Measurements from ENCODE around the gene GALNT4.
A peak's percentile ranks its signal among the peaks of the same experiment; 100 is the strongest.

GALNT4 gene

DNA sequence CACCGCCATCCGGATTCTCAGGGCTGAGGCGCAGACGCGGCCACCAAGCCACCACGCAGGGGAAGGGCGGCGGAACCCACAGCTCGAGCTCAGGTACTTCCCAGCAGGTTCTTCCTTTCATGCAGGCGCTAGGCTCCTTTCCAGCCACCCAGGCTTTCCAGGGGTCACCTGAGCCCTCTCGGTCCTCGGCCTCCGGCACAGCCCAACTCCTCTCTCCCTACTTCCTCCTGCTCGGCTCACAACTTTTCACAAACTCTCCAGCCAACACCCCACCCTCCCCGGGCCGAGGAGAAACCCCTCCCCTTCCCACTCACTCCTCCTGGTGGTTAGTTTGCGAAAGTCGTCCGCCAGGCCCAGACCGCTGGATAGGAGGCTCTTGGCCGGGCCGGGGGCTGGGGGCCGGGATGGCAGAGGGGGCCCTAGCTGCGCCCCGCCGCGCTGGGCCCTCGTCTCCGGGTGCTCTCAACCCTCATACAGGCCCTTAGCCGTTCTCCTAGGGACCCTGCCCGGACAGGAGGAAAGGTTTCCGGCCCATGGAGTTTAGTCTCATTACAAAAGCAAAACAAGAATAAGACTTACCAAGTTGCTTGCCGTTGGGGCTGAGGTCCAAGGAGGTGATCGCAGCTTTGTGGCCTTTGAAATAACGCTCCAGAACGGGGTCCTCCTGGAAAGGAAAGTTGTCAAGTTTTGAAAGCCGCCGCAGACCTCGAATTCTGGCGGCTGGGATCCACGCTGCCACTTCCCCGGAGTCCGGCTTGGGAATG, at the start of gene GALNT4:
GALNT4 (minus strand) TSS at position 256 of the 764 bp plus-strand sequence; CDS start at position 9, 247 bp downstream.
- DNase-seq (ENCODE audit: low read depth in 2 of 3, low spot score in 1 of 3) = peak; percentile 61 to 68 (median 67)

DNA sequence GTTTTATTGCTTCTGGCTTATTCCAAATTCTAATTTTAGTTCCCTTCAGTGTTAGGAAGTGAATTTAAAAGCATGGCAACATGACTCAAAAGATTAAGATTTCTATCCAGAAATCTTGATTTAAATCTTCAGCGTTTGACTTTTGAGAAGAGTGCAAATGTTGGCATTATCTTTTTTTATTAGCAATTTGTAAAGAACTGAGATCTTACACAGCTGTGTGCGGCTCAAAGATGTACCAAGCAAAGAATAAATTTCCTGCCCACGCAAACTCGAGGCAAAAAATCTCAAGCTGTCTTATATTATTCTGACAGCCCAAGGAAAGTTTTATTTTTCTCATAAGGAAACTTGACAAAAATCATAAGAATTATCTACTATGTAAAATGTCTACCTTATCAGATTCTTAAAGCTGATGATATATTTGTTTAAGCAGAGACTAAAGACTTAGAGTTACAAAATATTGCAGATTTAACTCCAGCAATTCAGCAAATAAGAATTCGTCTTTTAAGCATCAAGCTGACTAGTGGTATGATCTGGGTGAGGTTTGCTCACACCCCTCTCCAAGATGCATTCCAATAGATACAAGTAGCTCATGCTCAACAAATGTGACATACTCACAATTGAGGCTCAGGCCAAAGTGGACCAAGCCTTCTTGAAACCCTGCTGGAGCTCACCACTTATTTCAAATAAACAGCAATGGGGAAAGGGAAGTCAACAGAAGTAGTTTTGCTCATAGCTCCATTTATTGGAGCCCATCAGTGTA, 48.6 kb upstream of the GALNT4 start:
- DNase-seq (ENCODE audit: low read depth in 2 of 3, low spot score in 1 of 3) = no peak

DNA sequence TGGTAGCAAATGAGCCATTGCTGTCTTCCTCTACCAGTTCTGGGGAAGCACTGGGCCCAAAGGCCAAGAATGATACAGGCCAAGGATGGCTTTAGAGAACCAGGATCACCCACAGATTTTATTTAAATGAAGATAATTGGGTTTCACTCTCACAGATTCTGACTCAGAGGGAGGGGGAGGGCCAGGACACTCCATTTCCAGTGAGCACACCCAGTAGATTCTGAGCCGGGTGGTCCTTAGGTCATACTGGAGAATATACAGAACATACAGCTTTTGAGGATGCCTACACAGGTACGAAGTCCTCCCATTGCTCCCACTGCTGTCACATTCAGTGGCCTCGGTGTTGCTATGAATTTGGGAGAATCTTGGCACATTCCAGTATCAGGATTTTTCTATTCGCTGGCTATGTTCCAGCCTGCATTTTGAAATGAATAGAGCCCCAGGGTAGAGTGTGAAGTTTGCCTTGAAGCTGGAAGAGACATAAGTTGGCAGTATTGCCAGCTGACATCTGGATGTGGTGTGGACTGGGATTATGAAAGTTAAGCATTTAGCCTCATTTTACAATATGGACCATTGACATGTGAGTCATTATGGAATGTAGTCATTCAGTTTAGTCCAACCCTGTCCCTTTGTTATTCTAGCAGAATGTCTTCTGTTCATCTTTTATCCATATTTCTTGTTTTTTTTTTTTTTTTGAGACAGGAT, 47.0 kb upstream of the GALNT4 start:
- no peak for DNase-seq (ENCODE audit: low read depth in 2 of 3, low spot score in 1 of 3)

DNA sequence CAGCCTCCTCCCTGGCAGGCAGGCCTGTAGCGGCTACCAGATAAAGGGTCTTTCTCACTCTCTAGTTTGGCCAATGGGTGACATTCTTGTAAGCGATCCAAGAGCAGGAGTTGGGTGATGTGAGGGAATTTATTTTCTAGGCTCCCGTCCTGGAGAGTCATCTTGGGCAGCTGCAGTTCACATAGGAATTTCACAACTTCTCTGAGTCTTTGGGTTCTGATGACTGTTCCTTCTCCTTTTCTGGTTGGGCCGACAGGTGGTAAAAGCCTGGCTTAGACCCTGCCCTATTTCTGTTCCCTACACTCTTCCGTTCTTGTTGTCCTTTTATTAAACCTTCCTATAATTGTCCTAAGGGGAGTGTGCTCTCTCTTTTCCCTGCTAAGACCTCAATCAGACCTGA, 43.9 kb upstream of the GALNT4 start:
- no peak for DNase-seq (ENCODE audit: low read depth in 2 of 3, low spot score in 1 of 3)

DNA sequence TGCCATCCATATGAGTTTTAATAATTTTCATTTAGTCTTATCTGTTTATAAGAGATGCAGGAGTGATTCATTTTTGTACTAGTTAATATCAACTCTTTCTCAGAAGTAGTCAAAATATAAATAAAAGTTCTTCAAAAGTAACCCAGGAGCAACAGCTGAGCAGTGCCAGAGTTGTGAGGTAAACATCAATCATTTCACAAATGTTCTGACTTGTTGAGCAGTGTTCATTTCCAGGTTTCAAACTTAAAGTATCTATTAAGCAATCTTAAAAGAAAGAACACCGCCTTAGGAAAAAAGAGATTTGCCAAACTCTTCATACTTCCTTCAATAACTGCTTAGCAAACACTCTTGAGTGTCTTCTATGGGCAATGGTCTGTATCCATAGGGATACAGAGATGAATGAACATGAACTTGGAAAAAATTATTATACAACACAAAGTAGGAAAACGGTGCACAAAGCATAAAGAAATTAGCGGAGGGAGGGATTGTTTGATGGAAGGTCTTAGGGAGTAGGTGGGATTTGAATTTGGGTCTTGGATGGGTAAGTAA, 43.2 kb upstream of the GALNT4 start:
- DNase-seq (ENCODE audit: low read depth in 2 of 3, low spot score in 1 of 3) = no peak

DNA sequence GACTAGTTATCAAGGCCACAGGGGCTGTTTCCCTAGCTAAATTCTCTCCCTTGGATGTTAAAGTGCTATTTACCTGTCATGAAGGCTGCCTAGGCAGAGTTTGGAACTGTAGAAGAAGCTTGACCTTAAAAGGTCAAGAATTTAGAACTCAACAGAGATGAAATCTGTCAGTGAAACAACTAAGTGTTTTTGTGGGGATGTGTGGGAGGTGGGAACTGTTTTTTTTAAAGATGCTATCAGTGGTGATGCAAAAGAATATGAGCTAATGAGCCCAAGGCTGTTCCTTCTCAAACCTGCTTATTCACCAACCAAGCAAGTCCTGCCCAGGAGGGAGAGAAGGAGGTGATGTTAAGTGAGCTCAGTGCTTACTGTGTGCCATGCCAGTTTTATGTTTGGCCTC, 42.0 kb upstream of the GALNT4 start:
- DNase-seq (ENCODE audit: low read depth in 2 of 3, low spot score in 1 of 3) = no peak

DNA sequence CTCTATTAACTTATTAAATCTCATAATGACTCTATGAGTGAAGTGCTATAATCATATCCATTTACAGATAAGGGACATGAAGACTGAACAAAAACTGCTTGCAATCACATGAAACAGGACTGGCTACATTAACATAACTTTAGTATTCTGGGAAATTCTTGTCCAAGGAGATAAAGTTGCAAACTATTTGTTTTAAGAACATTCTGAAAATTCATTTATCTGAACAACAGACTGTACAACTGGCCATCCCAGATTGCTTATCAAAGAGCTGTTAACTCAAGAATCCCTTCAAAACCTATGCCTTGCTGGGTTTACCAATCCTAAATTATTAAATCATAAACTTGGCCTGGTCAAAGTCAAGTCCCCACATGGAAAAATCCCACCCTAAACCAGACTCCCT, 40.4 kb upstream of the GALNT4 start:
- DNase-seq (ENCODE audit: low read depth in 2 of 3, low spot score in 1 of 3) = no peak

DNA sequence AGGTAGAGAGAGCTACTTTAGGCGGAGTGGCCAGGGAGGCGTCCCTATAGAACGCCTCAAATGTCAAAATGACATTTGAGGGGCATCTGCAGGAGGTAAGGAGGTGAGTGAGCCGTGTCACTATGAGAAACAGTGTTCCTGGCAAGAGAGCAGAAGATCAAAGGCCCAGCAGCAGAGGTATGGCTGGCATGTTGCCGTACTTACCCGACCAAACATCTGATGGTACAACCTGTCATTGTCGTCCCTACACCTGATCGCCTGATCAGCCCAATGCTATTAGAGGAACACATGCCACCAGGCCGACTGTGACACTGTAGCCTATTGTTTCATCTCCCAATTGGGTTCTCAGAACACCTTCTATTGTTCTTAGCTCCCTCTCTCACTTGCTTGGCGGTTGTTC, 35.2 kb upstream of the GALNT4 start:
- no peak for DNase-seq (ENCODE audit: low read depth in 2 of 3, low spot score in 1 of 3)

DNA sequence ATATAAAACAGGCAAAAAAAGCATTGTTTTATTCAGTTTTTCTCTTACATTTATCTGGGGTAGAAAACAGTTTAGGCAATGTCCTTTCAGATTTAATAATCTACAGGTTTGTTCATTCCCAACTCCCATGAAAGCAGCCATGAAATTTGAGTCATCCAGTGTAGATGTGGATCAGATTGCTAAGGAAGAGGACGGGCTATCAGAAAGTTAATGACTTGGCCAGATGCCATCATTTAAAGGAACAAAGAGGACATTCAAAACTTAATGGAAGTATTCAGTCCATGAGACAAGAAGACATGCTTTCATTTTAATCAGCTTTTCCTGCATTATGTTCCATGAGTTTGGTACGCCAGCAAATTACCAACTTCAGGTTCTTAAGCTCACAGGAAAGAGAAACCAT, 32.4 kb upstream of the GALNT4 start:
- DNase-seq (ENCODE audit: low read depth in 2 of 3, low spot score in 1 of 3) = no peak

DNA sequence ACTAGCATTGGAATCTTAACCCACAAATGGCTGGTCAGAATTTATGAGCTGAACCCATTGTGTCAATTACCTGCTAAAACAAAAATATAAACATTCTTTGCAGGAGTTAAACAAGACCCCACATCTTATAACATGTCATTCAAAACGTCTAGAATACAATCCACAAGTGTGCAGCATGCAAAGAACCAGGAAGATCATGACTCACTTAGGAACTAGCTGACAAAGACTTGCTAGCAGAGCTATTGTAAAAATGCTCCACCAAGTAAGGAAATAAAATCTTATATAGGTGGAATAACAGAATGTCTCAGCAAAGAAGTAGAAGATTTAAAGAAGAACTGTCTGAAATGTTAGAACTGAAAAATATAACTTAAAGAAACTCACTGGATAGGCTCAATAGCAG, 27.8 kb upstream of the GALNT4 start:
- DNase-seq (ENCODE audit: low read depth in 2 of 3, low spot score in 1 of 3) = no peak

DNA sequence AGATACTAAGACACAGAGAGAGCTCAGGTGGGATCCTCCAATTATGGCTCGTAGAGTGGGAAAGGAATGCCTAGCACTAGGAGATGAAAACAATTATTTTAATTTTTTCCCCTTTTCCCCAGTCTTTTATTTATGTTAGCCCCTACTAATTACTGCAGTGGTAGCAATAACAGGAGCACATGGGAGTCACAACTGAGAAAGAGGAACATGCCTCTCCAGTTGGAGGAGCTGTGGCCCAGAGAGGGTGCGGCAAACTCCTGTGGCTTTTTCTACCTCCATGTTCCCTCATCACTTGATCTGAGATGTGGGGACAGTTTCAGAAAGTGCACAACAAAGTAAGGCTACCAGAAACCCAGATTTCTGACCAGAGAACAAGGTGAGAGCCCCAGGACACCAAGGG, 27.2 kb upstream of the GALNT4 start:
- no peak for DNase-seq (ENCODE audit: low read depth in 2 of 3, low spot score in 1 of 3)

DNA sequence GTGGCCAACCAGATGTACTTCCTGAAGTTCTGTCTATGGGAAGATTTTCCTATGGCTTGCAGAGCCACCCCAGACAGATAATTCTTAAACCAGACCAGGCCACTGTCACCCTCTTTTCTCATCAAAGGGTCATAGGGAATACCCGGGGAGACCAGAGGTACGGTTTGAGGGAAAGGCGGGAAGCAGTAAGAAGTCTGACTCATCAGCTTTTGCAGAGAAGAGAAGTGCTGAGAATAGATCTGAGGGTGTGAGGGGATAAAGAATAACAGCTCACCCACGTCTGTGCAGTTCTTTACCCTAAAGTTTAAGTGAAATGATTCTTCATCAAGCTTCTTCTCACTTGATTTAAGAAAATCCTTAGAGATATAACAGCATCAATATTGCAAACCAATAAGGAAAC, 22.5 kb upstream of the GALNT4 start:
- no peak for DNase-seq (ENCODE audit: low read depth in 2 of 3, low spot score in 1 of 3)

DNA sequence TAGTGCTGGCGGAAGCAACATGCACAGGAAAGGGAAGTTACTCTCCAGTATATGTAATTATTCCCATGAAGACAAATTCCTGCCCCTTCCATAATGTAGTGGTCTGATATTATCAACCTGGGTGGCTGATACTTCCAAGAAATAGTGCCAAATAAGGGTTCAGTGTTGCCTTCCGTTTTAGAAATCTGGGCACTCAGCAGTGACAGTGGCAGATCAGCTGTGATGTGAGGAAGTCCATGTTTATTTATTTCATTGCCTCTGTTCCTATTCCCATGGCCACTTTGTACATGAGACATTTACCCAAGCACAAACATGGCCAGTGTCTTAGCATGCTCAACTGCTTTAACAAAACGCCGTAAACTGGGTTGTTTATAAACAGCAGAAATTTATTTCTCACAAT, 21.6 kb upstream of the GALNT4 start:
- no peak for DNase-seq (ENCODE audit: low read depth in 2 of 3, low spot score in 1 of 3)

DNA sequence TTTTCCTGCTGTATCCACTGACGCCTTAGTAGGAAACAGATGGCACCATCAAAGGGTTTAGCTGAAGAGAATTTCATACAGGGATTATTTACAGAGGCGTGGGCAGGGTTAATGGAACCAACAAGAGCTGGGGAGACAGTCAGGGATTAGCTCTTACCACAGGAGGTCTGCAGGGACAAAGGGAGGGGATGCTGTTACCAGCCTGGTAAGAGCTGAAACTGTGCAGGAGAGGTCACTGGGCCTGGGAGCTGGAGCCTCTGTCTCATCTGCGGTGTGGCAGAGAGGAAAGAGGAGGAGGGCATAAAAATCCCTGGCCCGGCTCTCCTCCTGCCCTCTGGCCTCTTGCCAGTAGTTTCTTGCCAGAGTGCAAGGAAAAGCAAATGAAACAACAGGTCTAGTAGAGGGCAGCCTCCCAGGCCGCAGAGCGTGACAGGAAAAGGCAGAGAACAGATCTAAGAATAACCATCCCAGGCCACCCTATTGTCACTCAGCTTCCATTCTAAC, 20.1 kb upstream of the GALNT4 start:
- no peak for DNase-seq (ENCODE audit: low read depth in 2 of 3, low spot score in 1 of 3)

DNA sequence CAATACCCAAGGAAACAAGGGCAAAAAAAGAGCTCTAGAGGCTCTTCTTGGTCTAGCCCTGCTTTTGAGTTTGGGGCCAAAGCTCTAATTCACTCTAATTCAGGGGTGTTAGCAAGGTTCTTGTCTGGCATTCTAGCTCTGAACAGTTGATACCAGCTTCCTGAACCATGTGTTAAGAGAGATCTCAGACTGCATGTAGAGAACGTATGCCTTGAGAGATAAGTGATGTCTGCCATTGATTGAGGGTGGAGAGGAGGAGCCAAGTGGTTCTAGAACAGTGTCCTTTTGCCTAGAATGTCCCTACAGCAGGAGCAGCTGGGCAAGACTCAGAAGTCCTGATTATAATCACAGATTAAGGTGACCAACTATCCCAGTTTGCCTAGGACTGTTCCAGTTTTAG, 19.4 kb upstream of the GALNT4 start:
- no peak for DNase-seq (ENCODE audit: low read depth in 2 of 3, low spot score in 1 of 3)

DNA sequence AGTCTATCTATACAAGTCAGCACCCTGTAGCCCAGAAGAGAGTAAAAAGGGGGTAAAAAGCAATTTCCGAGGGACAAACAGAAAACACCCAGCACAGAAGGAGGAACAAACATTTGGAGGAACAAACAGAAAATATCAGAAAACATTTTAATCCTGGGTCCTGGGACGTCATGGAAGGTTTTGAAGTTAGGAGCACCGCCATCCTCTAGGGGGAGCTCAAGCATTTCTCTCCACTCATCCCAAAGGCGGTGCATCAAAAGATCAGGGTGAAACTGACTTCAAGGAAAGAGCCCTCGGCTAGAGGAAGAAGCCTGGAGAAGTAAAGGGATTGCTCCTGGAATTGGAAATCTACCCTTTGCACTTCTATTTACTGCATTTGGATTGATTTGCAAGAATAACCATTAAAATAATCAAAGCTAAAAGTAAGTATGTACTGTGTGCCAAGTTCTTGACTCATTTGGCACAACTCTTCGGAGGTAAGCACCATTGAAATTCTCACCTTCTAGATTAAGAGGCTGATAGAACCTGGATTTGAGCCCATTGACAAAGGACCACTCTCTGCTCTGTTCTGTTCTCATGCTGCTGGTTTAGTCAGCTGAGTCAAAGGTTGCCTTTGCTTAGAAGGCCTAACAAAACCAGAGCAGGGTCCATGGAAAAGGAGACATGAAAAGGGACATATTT, 18.5 kb upstream of the GALNT4 start:
- peak; percentile 34 to 71 (median 40) for DNase-seq (ENCODE audit: low read depth in 2 of 3, low spot score in 1 of 3)

DNA sequence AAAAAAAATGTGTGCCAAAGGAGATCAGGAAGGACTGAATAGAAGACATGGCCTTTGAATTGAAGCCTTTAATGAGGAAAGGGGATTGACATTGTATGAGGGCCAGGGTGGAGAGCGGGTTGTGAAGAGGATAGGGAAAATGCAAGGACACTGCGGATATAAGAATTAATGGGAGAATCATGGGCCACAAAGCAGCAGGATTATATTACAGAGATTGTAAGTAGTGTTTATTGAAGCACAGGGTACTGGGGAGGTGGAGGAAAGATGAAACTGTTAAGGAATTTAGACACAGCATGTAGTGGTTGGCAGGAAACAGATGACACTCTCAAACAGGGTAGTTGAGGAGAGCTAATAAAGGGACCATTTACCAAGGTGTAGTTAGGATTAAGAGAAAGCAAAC, 17.6 kb upstream of the GALNT4 start:
- no peak for DNase-seq (ENCODE audit: low read depth in 2 of 3, low spot score in 1 of 3)

DNA sequence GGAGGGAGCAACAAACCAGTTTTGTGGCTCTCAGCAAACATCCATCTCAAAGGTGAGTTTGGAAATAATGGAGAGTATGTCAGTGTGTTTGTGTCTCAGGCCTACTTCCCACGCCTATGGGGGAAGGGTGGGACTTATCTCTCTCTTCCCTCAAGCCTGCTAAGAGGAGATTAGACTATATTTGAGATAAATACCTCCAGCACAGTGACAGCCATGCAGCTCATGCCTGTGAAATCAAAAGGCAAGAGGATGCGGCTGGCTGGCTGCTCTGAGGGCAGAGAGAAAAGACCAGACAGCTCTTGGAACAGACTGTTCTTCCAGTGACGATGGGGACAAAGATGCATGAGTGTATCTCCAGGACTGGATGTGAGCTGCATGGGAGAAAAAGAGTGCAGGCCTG, 16.0 kb upstream of the GALNT4 start:
- no peak for DNase-seq (ENCODE audit: low read depth in 2 of 3, low spot score in 1 of 3)

DNA sequence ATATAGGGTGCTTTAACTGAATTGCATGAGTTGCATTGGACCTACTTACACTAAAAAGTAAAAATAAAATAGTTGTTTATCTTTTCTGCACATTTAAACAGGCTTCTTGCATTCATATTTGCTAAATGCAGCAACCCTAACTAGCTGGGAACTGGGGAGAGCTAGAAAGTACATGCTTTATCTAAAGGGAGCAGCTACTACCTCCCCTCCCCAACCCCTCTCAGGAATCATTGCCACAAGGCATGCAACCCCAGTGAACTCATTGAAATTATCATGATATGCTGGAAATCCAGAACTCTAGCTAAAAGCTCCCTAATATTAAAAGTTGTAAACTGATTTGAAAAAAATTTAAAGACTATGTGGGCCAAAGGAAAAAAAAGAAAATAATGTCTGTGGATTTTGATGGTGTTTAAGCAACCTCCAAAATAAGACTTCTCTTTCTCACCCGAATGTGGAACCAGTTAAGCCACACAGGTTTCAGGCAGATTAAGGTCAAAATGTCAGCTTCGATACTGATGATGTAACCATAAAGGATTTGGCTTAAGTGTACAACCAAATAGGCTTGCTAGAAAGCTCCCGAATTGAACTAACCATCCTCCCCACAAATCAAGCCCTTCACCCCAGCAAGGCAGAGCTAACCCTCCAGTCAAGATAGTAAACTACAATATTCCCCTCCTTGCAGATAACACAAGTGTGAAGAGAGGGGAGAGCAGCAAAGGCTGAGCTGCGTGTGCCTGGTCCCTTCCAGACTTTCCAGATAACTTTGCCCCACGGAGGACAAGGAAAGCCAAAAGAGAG, 15.0 kb upstream of the GALNT4 start:
- no peak for DNase-seq (ENCODE audit: low read depth in 2 of 3, low spot score in 1 of 3)

DNA sequence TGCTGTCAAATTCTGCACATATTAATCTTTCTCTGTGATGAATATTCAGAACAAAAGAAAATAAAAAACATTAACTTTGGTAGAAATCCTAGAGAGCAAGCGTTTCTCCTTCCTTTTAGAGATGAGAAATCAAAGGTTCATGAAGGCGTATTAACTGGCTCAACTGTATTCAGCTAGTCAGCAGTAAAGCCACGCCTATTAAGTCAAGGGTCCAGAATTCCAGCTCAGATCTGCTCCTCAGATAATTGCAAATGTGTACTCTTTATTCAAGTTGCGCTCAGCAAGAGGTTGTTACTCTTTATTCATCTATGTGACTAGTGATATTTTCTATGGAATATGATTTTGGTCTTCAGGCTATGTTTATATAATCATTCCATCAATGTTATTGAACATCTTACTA, 14.3 kb upstream of the GALNT4 start:
- no peak for DNase-seq (ENCODE audit: low read depth in 2 of 3, low spot score in 1 of 3)
